ENCODE measurements around the gene ZACN.
"Not testable (repeated sequence)": the region's sequence is repeated elsewhere in the genome, so short reads cannot be mapped to it uniquely, and the experiment has no call there.

The ZACN gene

DNA sequence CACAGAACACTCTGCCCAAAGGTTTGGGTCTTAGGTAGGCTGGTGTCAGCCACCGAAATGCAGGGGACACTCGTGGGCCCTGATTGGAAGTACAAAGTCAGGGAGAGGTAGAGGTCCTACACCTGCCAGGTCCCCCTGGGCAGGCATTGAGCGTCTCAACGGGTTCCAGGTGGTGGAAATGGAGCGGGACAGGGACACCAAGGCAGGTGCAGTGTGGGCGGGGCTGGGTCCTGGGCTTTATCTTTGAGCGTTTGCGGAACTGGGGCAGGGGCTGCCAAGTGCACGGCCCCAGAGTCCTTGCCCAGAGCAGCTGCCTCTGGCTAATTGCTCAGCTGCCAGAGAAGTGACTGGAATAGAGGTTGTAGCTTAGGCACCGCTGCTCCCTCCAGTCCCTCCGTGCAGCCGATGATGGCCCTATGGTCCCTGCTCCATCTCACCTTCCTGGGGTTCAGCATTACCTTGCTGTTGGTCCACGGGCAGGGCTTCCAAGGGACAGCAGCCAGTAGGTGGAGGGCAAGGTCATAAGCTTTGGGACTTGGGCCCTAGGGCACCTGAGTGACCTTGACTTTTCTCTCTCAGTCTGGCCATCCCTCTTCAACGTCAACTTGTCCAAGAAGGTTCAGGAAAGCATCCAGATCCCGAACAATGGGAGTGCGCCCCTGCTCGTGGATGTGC lies at the start of gene ZACN:
ZACN (plus strand) TSS at position 323 of the 675 bp plus-strand sequence; CDS start at position 406, 83 bp downstream.
- no peak for DNase-seq

DNA sequence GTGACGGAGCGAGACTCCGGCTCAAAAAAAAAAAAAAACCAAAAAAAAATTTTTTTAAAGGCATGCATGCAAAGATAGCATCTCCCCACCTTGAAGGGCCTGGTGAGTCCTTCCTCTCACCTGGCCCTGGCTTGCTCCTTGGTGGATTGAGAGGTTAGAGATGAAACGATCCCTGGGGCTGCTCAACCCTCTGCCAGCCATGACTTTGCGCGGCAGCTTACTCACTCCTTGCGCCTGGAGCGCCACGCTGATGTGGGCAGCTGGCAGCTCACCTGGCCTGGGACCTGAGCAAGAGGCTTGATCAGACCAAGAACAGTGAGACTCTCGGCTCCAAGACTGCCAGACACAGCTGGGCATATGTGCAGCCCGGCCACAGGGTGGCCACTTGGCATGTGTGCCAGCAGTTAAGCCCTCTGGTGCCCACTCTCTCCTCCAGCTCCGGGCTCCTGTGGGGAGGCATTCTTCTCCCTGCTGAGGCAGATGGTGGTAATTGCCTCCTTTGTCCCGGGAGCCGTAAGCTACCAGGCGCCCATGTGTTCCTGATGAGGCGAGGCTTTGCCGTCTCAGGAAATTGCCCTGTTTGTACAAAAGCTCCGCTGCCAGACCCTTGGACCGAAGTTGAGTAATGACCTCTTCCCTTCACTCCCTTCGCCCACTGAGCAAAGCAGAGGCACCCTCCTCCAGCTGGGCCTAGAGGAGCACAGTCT lies 46.8 kb upstream of the ZACN start:
- DNase-seq = no peak

DNA sequence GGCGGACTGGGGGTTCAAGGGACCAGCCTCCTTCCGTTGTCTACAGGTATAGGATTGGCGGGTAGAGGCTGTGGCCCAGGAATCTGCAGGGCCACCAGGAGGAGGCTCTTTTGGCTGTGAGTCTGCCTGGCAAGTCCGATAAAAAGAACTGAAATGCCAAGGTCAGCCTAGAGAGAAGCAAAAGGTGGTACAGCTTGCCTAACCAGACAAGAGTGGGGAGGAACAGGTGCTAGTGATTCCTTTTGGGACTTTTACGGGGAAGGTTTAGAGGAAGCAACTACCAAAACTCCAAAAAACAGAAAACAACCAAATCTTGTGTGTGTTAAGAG lies 46.2 kb upstream of the ZACN start:
- DNase-seq = no peak

DNA sequence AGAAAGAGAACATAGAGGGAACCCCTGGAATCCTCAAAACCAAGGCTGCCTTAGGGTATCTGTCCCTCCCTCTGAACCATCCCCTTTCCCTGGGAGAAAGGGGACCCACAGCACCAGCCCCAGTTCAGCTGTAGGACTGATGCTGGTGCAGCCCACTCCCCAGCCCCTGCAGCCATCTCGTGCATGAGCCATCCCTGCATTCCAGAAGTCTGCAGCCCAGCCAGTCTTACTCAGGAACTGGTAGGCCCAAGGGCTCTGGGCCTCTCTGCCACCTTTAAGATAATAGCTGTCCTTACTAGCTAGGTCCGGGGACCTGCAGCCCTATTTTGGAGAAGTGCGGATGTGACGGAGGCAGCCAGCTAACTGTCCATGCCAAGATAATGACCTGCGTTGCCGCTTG lies 45.8 kb upstream of the ZACN start:
- no peak for DNase-seq

DNA sequence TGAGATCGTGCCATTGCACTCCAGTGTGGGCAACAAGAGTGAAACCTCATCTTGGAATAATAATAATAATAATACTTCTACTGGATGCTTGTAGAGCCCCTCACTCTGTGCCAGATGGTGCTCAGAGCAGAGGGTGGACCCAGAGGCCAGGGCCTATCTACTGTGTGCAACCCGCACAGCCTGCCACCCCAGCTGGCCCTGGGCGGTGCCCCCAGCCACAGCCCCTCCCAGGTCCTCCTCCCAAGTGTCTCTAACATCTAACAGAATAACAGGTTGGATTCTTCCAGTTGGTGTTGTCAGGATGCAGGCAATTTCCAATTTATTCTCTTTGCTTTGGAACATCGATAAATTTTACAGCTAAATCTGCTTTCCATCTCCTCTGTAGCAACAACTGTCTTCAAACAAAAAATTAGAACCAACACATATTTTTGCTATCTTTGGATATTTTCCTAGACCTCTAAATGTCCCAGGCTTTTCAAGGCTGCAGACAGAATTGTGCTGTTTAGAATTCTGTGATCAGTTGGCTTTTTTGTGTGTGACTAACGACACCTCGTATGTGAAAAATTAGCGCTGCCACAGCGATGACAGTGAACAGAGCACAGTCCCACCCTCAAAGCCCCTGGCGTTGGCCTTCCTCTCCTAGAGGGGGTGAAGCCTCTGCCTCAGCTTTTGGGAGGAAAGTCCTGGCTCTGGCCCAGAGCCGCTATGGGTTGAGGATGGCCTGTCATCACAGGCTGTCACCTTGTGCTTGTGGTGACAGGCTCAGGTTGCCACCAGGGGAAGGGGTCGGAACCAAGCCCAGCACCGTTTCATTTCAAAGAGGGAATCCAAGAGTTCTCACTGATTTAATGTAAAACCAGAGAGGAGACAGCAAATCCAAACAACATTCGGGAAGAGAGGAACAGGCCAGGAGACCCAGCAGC lies 44.3 kb upstream of the ZACN start:
- no peak for DNase-seq

DNA sequence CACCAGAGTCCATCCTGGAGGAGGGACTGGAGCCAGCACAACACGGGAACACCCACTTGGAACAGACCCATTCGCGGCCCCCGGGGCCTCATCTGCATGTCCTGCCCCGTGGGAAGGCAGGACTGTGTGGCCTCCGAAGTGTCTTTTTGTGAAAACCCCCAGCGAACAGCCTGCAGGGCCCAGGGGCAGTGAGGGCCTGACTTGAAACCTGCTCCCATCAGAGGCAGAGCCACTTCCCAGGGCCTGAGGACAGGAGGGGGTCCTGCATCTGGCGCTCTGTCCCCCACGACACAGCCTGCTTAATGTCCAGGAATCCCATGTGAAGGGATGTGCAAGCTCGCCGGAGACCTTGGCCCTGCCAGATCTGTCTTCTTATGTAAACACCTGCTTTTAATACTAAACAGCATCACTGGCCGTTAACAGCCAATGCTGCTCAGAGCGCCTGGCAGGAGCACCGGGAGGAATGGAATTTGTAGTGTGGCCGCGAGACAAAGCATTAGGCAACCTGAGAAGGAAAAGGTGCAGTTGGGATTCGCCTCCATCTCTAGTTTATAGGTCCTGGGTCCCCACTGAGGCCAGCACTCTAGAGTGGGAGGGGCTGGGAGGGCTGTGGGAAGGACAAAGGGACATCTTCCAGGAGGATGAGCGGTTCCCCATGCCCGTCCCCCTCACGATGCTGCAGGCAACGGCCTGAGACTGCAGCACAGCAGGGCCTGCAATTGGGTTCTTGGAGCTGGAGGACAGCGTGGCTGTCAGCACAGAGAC lies 42.3 kb upstream of the ZACN start:
- no peak for DNase-seq

DNA sequence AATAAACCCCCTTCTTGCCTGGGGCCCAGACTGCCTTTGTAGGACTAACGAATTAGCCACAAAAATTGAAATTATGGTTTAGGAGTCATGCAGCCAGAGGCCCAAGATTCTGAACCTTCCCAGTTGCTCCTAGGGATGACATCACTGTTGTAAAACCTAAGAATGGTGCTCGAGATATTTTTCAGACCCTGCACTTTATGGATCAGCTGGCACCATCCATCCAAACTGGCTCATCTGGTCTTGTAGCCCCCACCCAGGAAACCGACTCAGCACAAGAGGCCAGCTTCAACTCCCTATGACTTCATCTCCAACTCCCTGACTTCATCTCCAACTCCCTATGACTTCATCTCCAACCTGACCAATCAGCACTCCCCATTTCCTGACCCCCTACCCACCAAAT lies 40.9 kb upstream of the ZACN start:
- DNase-seq = no peak

DNA sequence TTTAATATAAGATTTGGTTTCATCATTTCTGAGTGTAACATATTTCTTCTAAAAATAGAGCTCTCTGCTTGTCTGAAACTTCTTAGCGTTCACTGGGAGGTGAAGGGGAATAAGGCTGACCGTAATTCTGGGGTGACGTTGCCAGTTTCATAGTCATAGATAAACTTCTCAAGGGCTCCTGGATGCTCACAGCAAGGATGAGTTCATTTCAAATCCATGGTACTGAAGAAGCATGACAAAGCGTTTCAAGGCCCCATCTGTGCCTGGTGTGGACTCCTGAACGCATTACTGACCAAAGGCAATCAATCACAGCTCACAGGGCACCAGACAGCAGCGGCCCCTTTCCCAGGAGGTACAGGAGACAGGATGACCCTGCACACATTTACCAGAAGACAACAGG lies 39.9 kb upstream of the ZACN start:
- DNase-seq = no peak

DNA sequence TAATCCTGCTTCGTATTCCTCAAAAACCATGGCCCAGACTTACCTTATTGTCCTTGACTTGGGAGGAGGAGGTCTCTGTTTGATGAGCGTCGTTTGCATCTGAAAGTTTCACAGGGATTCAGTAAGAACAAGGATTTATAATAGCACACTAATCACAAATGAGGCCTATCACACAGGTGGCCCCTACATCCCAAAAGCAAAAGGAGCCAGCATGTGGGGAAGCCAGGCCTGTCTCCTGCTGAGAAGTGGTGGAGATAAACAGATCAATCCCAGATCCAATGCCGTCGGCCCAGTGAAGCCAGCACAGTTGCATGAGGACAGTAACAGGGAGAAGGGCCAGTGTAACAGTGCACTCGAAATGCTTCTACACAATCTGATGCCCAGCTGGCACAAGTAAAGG lies 38.6 kb upstream of the ZACN start:
- no peak for DNase-seq

DNA sequence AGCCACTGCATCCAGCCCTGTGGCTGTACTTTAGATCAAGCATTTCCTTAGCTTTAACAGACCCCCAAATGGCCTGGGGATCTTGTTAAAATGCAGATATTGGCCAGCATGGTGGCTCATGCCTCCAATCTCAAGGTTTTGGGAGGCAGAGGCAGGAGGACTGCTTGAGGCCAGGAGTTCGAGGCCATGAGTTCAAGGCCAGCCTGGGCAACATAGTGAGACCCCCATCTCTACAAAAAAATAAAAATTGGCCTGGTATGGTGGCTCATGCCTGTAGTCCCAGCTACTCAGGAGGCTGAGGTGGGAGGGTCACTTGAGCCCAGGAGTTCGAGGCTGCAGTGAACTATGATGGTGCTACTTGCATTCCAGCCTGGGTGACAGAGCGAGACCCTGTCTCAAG lies 36.1 kb upstream of the ZACN start:
- not testable (repeated sequence) for DNase-seq

DNA sequence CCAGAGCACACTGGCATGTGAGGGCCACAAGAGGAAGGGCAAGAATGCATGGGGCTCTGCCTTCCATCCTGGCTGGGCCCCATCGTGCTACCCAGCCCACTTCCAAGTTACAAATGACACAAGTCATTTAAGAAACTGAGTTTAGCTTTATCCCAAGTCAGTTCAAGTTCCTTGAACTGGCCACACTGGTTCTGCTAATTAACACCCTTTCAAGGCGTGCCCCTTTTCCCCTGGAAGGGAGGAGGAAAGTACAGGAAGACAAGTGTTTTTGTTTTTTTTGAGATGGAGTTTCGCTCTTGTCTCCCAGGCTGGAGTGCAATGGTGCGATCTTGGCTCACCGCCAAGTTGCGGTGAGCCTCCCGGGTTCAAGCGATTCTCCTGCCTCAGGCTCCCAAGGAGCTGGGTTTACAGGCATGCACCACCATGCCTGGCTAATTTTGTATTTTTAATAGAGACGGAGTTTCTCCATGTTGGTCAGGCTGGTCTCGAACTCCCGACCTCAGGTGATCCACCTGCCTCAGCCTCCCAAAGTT lies 34.4 kb upstream of the ZACN start:
- not testable (repeated sequence) for DNase-seq

DNA sequence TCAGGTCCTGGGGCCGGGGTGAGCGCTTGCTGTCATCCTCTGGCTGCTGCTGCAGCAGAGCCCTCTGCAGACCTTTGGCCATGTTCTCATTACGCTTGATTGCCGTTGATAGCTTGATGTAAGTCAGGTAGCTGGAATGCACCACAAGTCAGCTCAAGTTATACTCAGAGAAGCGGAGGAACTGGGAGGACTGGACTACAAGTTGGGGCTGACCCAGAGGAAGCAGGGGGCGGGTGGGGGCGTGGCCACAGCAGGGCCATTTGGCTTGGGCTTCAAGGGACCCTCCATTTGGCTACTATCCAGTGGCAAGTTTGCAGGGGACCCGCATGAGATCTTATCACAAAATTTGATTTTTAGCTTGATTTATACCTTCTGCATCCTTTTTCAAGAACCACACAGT lies 32.9 kb upstream of the ZACN start:
- DNase-seq = no peak

DNA sequence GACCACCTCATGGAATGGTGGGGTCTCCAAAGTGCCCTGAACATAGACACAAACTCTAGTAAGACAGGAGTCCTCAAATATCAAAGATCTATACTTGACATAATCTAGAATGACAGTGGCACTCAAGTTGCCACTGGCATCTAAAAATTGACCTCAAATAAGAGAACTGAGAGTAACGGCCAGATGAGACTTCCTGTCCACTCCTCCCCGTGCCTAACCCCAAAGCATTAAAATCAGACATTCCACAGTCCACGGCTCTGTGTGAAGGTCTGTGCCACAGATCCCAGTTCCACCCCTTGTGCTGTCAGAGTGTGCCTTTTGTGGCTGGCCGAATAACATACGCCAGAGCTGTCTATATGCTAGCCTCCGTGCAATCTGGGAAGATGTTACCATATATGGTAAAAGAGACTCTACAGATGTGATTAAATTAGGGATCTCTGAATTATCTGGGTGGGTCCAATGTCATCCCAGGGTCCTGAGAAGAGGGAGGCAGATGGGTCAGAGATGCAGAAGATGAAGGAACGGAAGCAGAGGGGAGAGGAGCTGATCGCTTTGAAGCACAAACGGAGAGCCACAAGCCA lies 30.9 kb upstream of the ZACN start:
- no peak for DNase-seq

DNA sequence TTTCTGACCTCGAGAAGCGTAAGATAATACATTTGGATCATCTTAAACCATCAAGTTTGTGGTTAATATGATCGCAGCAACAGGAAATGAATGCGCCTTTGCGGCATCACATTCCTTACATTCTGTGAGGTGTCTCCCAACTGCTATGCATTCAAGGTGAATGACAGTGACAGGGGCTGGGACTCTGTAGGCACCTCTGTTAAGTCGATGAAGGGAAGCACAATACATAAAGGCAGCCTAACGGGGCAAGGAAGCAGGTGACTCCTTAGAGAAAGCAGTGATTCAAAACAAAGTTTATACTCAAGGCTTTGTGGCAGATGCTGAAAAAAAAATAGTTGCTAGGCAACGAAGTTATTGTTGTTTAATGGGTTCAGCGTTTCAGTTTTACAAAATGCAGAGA lies 30.3 kb upstream of the ZACN start:
- DNase-seq = no peak

DNA sequence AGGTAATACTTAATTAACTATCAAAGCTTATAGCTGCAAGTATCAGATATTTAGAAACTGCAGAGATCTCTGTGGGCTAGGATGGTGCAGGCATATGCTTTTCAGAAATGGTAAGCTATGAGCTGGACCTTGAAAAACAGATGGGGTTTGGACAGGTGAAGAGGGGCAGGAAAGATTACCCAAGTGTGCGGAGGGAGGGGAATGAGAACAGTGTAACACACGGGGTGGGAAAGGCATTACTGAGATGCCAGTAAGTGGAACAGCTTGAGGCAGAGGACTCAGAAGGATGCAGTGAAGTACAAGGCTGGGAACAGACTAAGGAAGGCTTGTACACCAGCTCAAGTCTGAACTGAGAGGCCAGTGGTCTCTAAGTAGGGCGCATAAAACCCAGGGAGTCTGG lies 29.7 kb upstream of the ZACN start:
- no peak for DNase-seq

DNA sequence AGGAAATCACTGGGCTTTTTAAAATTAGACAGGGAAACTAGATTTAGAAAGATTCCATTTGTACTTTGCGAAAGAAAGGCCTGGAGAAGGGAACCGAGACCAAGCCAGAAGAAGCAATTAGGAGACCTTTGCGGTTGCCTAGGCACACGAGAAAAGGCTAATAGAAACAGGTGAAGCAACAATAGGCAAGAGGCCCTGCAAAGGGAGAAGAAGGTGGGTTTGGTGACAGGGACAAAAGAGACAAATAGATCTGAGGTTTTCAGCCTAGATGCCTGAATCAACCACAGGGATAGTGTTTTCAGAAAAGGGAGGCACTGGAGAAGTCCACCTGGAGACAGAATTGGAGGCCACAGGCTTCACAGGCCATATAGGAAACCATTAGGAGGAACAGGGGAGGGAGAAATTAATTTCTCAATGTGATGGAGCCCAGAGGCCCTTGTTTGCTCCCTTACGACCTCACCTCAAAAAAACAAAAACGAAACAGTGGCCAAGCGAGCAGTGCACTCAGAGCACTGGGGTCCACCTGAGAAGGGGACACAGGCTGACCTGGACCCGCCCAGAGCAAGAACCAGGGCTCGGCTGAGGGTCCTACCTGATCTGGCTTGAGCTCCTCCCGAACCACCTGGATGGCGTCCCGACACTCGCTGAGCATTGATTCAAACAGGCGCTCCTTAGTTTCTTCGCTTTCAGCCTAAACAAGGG lies 29.0 kb upstream of the ZACN start:
- DNase-seq = no peak

DNA sequence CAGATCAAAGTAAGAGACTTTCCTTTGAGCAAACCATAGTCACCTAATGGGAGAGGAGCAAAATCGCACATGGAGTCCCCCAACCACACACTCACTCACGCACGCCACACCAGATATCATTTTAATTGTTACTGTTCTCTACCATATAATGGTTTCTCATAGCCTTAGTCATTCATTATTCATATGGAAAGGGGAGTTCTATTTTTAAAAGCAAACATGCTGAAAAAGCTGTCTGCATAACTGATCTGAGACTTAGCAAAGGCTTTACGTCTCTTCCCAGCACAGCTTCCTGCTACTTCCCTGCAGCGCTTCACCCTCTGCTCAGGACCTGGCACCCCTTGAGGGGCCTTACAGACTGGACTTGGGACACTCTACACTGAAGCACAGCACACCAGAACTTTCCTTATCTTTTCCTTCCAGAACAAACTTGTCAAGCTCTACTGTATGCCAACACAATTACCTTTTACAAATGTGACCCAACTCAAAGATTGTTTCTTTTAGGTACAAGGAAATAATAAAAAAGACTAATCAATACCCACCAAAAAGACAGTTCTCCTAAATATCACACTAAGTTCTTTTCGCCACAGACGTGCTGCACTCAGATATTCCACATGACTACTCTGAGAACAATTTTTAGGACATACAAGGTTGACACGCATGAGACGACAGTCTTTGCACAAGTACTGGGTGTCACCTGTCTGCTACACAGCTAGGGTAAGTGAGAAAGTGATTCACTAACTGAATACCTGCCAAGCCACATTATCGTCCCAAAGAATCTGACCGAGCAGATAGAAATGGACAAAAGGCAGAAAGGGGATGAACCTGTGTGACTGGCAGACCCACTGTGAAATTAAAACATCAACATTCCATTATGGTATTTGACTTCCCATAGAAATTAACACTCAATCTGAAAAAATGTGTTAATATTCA lies 28.2 kb upstream of the ZACN start:
- DNase-seq = no peak

DNA sequence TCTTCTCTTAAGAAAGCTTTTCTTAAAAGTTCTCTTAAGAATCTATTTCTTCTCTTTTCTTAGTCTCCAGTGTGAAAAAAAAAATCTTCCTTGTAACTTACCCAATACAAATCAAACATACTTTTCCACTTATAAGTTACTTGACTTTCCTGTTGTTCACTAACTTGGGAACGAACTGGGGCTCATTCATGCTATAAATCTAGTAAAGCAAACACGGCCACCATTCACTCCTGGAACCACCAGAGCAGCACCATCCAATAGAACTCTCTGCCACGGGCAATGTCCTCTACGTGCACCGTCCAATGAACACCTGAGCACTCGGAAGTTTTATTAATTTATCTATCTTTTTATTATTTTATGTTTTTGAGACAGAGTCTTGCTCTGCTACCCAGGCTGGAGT lies 27.4 kb upstream of the ZACN start:
- DNase-seq = no peak

DNA sequence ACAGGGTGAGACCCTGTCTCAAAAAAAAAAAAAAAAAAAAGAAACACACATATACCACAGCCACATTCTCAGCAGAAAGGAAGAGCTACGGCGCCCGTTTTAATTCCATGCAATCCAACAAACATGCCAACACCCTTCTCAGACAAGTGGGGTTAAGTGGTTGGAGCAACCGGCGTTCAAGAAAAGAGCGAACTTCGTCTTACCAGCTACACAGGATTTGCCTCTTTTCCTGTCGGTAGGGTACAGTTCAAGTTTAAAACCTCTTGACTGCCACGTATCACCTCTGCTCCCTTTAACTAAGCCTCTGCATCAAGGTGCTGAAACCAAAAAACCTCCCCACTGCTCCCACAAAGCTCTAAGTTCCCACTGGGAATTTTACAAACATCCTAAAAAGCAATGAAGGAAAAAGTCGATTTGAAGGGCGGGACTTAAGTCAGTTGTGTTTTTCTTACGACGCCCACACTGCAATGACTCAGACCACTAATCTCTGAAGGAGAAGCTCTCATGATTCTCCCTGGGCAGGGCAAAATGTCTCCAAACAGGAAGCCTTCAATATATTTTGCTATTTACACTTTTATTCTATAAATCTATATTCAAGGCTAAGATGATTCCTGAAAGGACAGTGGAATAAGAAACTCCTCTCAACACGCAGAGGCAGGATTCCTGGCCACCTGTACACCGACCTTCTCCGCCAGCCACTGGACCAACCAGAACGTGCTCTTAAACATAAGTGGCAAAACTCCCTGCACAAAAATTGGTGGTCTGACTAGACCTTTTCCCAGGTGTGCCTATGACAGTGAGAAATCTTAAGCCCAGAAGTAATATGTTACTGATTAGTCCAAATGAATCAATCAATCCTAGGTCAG lies 25.5 kb upstream of the ZACN start:
- DNase-seq = no peak

DNA sequence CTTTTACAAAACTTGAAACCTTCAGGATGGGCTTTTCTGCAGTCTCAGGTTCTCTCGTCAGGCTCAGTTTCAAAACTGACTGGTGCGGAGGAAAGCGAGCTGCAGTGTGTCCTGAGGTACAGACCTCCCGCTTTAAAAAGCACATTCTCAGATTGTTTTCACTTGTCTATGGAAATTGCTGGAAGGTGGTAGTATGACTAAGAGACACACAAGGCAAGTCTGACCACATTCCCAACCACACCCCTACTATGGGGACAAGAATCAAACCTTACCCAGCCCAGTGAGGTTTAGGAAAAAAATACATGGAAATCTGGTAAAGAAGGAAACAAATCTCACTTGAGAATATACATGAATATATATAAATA lies 24.9 kb upstream of the ZACN start:
- DNase-seq = no peak
